ENCODE data around the gene JOSD2.

- no peak for TF ChIP-seq CTCF (IDR thresholded peaks at IDR 0.05; ENCODE audit: low read length)
- TF ChIP-seq EZH2phosphoT487 (IDR thresholded peaks at IDR 0.05; ENCODE audit: low read length) = no peak
- TF ChIP-seq EZH2 (optimal IDR thresholded peaks at IDR 0.05; ENCODE audit: low read depth, low read length) = no peak
Measured at GRCh38 chr19:50551715-50552187, 40.8 kb upstream of the JOSD2 start.
